ENCODE data around the gene DTL. TPM values are rescaled to one million over a fixed set of nuclear protein-coding genes. Genes with fewer than 3 reads are reported as not detected.

The DTL gene
- total RNA-seq, 1 experiment from 2014 or later = 41.0 TPM

- TF ChIP-seq TCF7L2 (IDR thresholded peaks at IDR 0.05; ENCODE audit: borderline replicate concordance, extremely low read depth, insufficient read depth, insufficient read length) = no peak
- TF ChIP-seq CTCF (IDR thresholded peaks at IDR 0.05 in 2 of 3, conservative IDR thresholded peaks at IDR 0.05 in 1 of 3; ENCODE audit: borderline replicate concordance in 1 of 3, insufficient read depth in 1 of 3, low read depth in 2 of 3, low read length in 2 of 3) = no peak
- TF ChIP-seq CBX3 (IDR thresholded peaks at IDR 0.05; ENCODE audit: low read depth) = no peak
- no peak for TF ChIP-seq YY1 (IDR thresholded peaks at IDR 0.05; ENCODE audit: extremely low read depth, insufficient replicate concordance, low read depth, low read length)
- TF ChIP-seq SIN3A (IDR thresholded peaks at IDR 0.05; ENCODE audit: low read depth) = no peak
- TF ChIP-seq POLR2AphosphoS5 (IDR thresholded peaks at IDR 0.05; ENCODE audit: low read depth, low read length) = no peak
- TF ChIP-seq ZNF274 (IDR thresholded peaks at IDR 0.05; ENCODE audit: low read depth, low read length) = no peak
- TF ChIP-seq SP1 (IDR thresholded peaks at IDR 0.05; ENCODE audit: low read depth) = no peak
- TF ChIP-seq JUND (IDR thresholded peaks at IDR 0.05) = no peak
- no peak for TF ChIP-seq SRF (IDR thresholded peaks at IDR 0.05; ENCODE audit: low read depth)
- TF ChIP-seq, protein P1, sequence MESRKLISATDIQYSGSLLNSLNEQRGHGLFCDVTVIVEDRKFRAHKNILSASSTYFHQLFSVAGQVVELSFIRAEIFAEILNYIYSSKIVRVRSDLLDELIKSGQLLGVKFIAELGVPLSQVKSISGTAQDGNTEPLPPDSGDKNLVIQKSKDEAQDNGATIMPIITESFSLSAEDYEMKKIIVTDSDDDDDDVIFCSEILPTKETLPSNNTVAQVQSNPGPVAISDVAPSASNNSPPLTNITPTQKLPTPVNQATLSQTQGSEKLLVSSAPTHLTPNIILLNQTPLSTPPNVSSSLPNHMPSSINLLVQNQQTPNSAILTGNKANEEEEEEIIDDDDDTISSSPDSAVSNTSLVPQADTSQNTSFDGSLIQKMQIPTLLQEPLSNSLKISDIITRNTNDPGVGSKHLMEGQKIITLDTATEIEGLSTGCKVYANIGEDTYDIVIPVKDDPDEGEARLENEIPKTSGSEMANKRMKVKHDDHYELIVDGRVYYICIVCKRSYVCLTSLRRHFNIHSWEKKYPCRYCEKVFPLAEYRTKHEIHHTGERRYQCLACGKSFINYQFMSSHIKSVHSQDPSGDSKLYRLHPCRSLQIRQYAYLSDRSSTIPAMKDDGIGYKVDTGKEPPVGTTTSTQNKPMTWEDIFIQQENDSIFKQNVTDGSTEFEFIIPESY (IDR thresholded peaks at IDR 0.05; ENCODE audit: extremely low read depth, insufficient replicate concordance, low read length) = no peak
- Histone ChIP-seq H3K27me3 (ENCODE audit: insufficient read depth, low read length) (no peaks in the 10 kb centered on the region), H3K4me2 (ENCODE audit: low read length) (no peak overlapping the region), H3K4me3 (replicated peaks in 1 of 2; ENCODE audit: low read depth in 1 of 2, low read length in 2 of 2) (no peak overlapping the region), H3K27ac (ENCODE audit: low read depth, low read length) (no peak overlapping the region), H4K20me1 (ENCODE audit: insufficient read depth) (no peaks in the 10 kb centered on the region), H3K9me3 (ENCODE audit: control insufficient read depth in 1 of 2, insufficient read depth in 1 of 2, low read depth in 1 of 2, low read length in 2 of 2) (no peaks in the 10 kb centered on the region), H3K9me2 (ENCODE audit: insufficient read depth) (no peaks in the 10 kb centered on the region), H2AFZ (ENCODE audit: low read depth, low read length, poor library complexity, severe bottlenecking) (no peak overlapping the region), H3K36me3 (ENCODE audit: control insufficient read depth in 1 of 2, insufficient read depth in 2 of 2, low read length in 2 of 2) (no peaks in the 10 kb centered on the region), H3K79me2 (ENCODE audit: insufficient read depth, low read length) (no peaks in the 10 kb centered on the region), H3K9ac (ENCODE audit: low read length) (no peak overlapping the region), H3K4me1 (ENCODE audit: control insufficient read depth in 1 of 2, insufficient read depth in 2 of 2, low read length in 2 of 2) (no peaks in the 10 kb centered on the region)
- DNase-seq (ENCODE audit: low read depth, low spot score) (no peak), ATAC-seq (no peak)
- POLR2A ChIA-PET = no interaction called here
- no TSS peak for BruUV-seq (replicated peaks)
- intact Hi-C loops (cut with micrococcal nuclease) = no loop called here
- CTCF ChIA-PET = no interaction called here
- RAD21 ChIA-PET (ENCODE audit: low non-redundant PET in 1 of 2, low total read pairs in 2 of 2, uncharacterized antibody in 2 of 2, unreplicated experiment in 2 of 2) = no interaction called here
Measured at GRCh38 chr1:212149566-212149965, 114.0 kb downstream of the DTL start.

Data from HCT116 (cell line).